GM18909 (cell line): Measurements from ENCODE around the gene FEM1B.

Source experiments
- ATAC-seq: cut with Tn5 transposase; IDR thresholded peaks from one replicate; pipeline ENCODE4 v1.9.1; 2021; ENCODE audit warnings: mild to moderate bottlenecking; ENCODE audit not compliant: unreplicated experiment, poor library complexity

FEM1B gene

DNA sequence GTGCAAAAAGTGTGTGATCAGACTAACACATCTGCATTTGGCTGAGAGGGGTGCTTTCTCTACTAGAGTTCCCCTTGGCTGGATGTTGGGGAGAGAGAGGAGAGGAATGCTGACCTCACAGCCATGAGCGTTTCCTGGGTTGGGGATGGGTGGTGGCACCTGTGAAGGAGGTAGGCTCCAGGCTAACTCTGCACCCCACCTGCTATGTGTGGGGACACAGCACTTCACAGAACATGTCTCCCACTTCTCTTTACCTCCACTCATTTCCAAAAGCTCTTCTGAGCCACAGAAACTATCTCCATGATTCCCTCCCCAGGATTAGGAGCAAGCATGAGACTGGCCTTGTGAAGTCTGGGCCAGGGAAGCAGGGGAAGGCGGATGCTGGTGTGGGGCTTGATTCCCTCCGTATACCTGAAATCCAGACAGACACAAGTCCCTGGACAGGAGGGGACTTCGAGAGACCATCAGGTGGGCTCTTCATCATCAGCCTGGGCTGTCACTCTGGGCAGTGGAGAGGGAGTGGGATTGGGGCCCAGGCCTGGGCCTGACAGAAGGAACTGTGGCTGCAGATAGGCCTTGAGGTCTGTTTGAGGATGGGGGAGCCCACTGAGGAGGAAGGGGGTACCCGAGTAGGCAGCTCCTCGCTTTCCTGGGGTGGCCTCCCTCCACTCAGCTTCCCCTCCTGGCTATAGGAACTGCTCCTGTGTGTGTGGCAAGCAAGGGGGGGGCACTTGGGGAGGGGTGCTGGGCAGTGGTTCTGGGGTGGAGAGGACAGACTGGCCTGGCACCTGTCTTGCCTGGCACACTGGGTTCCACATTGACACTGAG lies 40.7 kb downstream of the FEM1B start:
- no peak for ATAC-seq

GRCh38 chr15:68318931-68319909 lies 41.7 kb downstream of the FEM1B start:
- no peak for ATAC-seq

DNA sequence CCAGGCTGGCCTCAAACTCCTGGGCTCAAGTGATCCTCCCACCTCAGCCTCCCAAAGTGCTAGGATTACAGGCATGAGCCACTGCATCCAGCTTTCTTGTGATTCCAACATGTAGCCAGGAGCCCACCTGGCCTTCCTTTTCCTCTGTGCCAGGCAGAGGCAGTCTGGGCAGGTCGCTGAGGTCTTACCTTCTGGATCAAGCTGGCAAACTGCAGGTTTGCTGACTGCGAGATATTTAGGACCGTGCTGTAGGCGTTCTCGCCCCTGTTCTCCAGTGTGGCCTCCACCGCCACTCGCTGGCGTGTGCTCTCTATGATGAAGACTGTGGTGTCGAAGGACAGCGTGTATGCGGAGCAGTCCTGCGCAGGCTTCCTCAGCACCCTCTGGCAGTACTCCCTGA lies 42.5 kb downstream of the FEM1B start:
- no peak for ATAC-seq

GRCh38 chr15:68321229-68321628 lies 43.7 kb downstream of the FEM1B start:
- no peak for ATAC-seq

DNA sequence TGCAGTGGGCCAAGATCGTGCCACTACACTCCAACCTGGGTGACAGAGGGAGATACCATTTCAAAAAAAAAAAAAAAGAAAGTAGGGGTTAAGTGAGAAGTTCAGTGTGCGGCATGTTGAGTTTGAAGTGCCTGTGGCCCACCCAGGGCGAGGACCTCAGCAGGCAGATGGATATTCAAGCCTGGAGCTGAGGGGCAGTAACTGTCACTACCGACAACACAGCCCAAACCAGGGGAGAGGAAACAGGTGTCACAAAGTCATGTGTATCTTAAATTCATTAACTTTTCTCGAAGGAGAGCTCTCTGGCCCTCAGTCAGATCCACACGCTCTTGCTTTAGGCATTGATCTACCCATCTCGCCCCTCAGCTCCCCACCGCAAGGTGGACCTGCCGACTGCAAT lies 45.3 kb downstream of the FEM1B start:
- no peak for ATAC-seq

DNA sequence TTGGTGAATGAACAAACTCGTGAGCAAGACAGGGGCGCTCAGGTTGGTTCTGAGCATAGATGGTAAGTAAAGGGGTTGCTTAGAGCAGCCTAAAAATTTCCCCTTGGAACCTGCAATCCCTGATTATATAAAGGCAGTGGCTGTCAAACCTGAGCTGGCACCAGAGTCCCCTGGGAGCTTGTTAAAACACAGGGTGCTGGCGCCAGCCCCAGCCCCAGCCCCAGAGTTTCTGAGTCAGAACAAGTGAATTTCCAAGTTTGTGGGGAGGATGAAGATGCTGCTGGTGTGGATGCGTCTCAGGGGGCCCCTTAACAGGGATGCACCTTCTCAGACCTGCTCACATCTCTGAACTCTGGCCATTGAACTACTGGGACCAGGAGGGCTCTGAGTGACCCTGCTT lies 48.2 kb downstream of the FEM1B start:
- no peak for ATAC-seq

GRCh38 chr15:68326711-68327354 lies 49.3 kb downstream of the FEM1B start:
- ATAC-seq, result no peak

DNA sequence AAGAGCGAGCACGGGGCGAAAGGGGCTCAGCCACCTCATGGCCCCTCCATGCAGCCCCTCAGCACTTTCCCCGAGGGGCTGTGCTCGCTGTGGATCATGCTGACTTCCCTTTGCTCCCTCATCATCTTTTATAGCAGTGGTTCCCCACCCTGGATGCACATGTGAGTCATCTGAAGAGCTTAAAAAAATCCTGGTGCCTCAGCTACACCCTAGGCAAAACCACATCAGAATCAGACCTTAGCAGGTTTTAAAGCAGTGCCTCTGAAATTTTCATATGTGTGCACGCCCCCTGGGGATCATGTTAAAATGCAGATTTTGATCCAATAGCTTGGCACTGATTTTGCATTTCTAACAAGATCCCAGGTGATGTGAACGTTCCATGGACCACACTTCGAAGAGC lies 50.9 kb downstream of the FEM1B start:
- no peak for ATAC-seq

GRCh38 chr15:68328964-68329363 lies 51.4 kb downstream of the FEM1B start:
- no peak for ATAC-seq

GRCh38 chr15:68330416-68330815 lies 52.9 kb downstream of the FEM1B start:
- ATAC-seq, result no peak

DNA sequence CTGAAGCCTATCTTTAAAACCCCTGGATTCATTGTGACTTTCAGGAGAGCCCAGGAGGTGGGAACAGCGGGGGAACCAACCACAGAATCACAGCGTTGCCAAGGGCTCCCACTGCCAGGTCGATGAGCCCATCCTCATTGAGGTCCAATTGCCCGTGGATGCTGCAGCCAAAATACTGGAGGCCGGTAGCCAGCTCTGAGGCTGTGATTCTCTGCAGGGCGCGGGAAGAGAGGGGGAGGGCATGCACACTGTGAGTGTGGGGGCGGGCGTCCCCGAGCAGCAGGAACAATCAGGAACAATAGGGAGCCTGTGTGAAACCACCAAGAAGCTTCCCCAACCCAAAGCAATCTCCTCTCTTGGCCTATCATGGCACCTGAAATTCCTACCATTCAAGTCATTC lies 53.4 kb downstream of the FEM1B start:
- no peak for ATAC-seq

DNA sequence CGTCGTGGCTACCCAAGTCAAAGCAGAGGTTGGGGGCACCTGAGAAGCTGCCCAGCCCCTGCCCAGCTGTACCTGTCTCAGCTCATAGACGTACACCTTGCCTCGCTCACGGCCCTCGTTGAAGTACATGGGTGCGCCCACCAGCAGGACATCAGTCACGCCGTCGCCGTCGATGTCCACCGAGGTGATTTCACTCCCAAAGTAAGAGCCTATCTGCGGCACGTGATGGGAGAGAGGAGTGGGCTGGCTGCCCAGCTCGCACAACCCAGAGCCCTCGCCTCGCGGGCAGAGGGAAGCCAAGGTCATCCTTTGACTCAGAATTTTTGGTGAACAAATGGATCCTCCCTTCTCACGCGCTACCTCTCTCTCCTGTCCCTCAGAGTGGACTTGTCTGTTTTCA lies 54.7 kb downstream of the FEM1B start:
- ATAC-seq, result no peak

- no peak for ATAC-seq
These were observed 56.4 kb downstream of the FEM1B start for GRCh38 chr15:68333775-68334470.

GRCh38 chr15:68334661-68335124 lies 57.1 kb downstream of the FEM1B start:
- no peak for ATAC-seq

DNA sequence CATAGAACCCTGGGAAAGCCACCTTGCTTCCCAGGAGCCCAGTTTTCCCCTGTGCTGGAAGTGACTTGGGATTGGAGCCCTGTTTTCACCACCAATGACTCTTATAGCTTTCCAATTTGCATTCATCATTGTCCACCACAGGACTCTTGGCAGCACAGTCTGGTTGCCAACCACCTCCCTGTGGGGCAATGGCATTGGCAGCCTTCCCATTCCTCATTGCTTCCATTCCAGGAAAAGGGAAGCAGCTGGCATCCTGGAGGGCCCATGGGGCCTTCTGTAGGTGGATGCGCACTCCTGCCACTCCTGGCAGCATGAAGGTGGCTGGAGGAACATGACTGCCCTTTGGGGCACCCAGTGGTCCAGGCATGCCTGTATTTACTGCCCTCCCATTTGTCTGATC lies 57.7 kb downstream of the FEM1B start:
- ATAC-seq, result no peak

GRCh38 chr15:68335655-68336054 lies 58.1 kb downstream of the FEM1B start:
- no peak for ATAC-seq

GRCh38 chr15:68336516-68336915 lies 59.0 kb downstream of the FEM1B start:
- no peak for ATAC-seq

GRCh38 chr15:68337826-68338225 lies 60.3 kb downstream of the FEM1B start:
- no peak for ATAC-seq

- no peak for ATAC-seq
These were observed 61.9 kb downstream of the FEM1B start for GRCh38 chr15:68339481-68339880.
